CD4-positive, alpha-beta T cell (primary cell): ENCODE results near the gene CLDN11. TPM values are rescaled to one million over a fixed set of nuclear protein-coding genes. Genes with fewer than 3 reads are reported as not detected.

Experiments
- ATAC-seq: fragments of 200-7000 bp; cut with Tn5 transposase; one replicate; pipeline ENCODE4 v1.10.0; 2022; ENCODE audit warnings: mild to moderate bottlenecking; ENCODE audit not compliant: poor library complexity
- CTCF ChIA-PET: fragments of 350-600 bp; sonication (Branson Sonifier 250); formaldehyde crosslinking; loops from one replicate; lab custom pipeline; 2021; ENCODE audit warnings: antibody characterized with exemption, inconsistent platforms; lab: Charles Lee
- POLR2A ChIA-PET: fragments of 350-600 bp; sonication (Branson Sonifier 250); formaldehyde crosslinking; loops from one replicate; lab custom pipeline; 2021; ENCODE audit warnings: antibody characterized with exemption, inconsistent platforms; lab: Charles Lee
- DNase-seq, 14 experiments: peaks; one replicate each; pipeline ENCODE4 v3.0.0-alpha.2; 2013 to 2020; ENCODE audit warnings: mixed read lengths in 2 of 14
- H3K27ac ChIP-seq, 2 donors: one replicate each; pipeline versions ENCODE4 v1.5.1 to v1.7.0; 2013; ENCODE audit warnings: low read length in 2 of 2, low read depth in 1 of 2, mild to moderate bottlenecking in 1 of 2
- H3K27me3 ChIP-seq, 2 experiments: 1 replicate in 1 of 2; 2 replicates in 1 of 2; pipeline versions ENCODE4 v1.6.1 to v1.7.0; 2013; ENCODE audit warnings: low read length in 2 of 2, control low read depth in 1 of 2, mild to moderate bottlenecking in 1 of 2, moderate library complexity in 1 of 2; ENCODE audit not compliant: insufficient read depth in 2 of 2, control insufficient read depth in 1 of 2
- H3K36me3 ChIP-seq: one replicate; pipeline ENCODE4 v1.6.1; 2013; ENCODE audit warnings: low read length, control low read depth; ENCODE audit not compliant: insufficient read depth
- H3K4me1 ChIP-seq: one replicate; pipeline ENCODE4 v1.6.1; 2013; ENCODE audit warnings: low read length, control low read depth; ENCODE audit not compliant: insufficient read depth
- H3K4me3 ChIP-seq: one replicate; pipeline ENCODE4 v1.5.1; 2013; ENCODE audit warnings: mild to moderate bottlenecking, low read length, moderate library complexity
- H3K9me3 ChIP-seq, 2 experiments: 1 replicate in 1 of 2; 2 replicates in 1 of 2; pipeline versions ENCODE4 v1.6.1 to v1.7.0; 2013; ENCODE audit warnings: low read length in 2 of 2, mild to moderate bottlenecking in 2 of 2, control low read depth in 1 of 2, moderate library complexity in 1 of 2; ENCODE audit not compliant: control insufficient read depth in 1 of 2, insufficient read depth in 1 of 2
- H3K27ac Mint-ChIP-seq: one replicate; pipeline ENCODE4 v1.8.0; 2020; ENCODE audit warnings: mixed read lengths
- H3K27me3 Mint-ChIP-seq: one replicate; pipeline ENCODE4 v1.8.0; 2021; ENCODE audit warnings: mixed read lengths
- H3K36me3 Mint-ChIP-seq: one replicate; pipeline ENCODE4 v1.8.0; 2021; ENCODE audit warnings: low read depth, mixed read lengths
- H3K4me1 Mint-ChIP-seq: one replicate; pipeline ENCODE4 v1.8.0; 2021; ENCODE audit warnings: low read depth, mixed read lengths
- H3K4me3 Mint-ChIP-seq: one replicate; pipeline ENCODE4 v1.8.0; 2020; ENCODE audit warnings: mild to moderate bottlenecking, mixed read lengths
- H3K9me3 Mint-ChIP-seq: one replicate; pipeline ENCODE4 v1.8.0; 2020; ENCODE audit warnings: mixed read lengths
- CTCF ChIP-seq: fragments of 200-600 bp; IDR thresholded peaks from one replicate; pipeline ENCODE4 v1.8.0; 2022; ENCODE audit warnings: antibody characterized with exemption, mild to moderate bottlenecking
- intact Hi-C, 2 experiments: fragments of 100-400 bp; cut with DNase I in 1 of 2; cut with micrococcal nuclease in 1 of 2; formaldehyde crosslinking; loops; one replicate each; pipeline versions ENCODE4 v1.15.1 to v1.9.0; 2023 to 2025; cut with DNase I, micrococcal nuclease
- total RNA-seq, 174 experiments: library from RNA in 2 of 174; stranded (reverse) in 2 of 174; gene quantifications; one replicate each; pipeline ENCODE4 v1.2.3 and lab custom pipeline; 2021 to 2026

Gene CLDN11
- total RNA-seq, 2 experiments from 2014 or later: not detected

- DNase-seq: no peak
- H3K9me3 ChIP-seq: no peaks in the 10 kb centered on the region
- no peak overlapping the region for H3K4me3 ChIP-seq
- TF ChIP-seq CTCF: no peak
- H3K4me1 ChIP-seq: peaks cover 23% of the 10 kb centered on the region
- peaks cover 26 to 30% of the 10 kb centered on the region in 2 experiments for H3K27me3 ChIP-seq
- no peaks in the 10 kb centered on the region for H3K36me3 ChIP-seq
- no peak overlapping the region for H3K27ac ChIP-seq
- intact Hi-C loops: no loop called here
- Mint-ChIP-seq H3K9me3 (no peaks in the 10 kb centered on the region), H3K4me1 (peaks cover 12% of the 10 kb centered on the region), H3K36me3 (no peaks in the 10 kb centered on the region), H3K27me3 (peaks cover 50% of the 10 kb centered on the region), H3K4me3 (no peak overlapping the region), H3K27ac (no peak overlapping the region)
- CTCF ChIA-PET: no interaction called here
- POLR2A ChIA-PET: no interaction called here
- ATAC-seq: no peak
These were observed 2.5 kb downstream of the CLDN11 start for GRCh38 chr3:170421111-170421641.

- no peak overlapping the region for H3K4me3 ChIP-seq
- DNase-seq: no peak
- no peak overlapping the region for H3K27ac Mint-ChIP-seq
- intact Hi-C loops: no loop called here
- H3K27me3 ChIP-seq: peaks cover 26 to 30% of the 10 kb centered on the region in 2 experiments
- no peaks in the 10 kb centered on the region for H3K9me3 Mint-ChIP-seq
- H3K27ac ChIP-seq: no peak overlapping the region
- POLR2A ChIA-PET: no interaction called here
- H3K27me3 Mint-ChIP-seq: peaks cover 44% of the 10 kb centered on the region
- TF ChIP-seq CTCF: no peak
- no peaks in the 10 kb centered on the region for H3K36me3 Mint-ChIP-seq
- peaks cover 23% of the 10 kb centered on the region for H3K4me1 ChIP-seq
- no peak for ATAC-seq
- CTCF ChIA-PET: no interaction called here
- peaks cover 12% of the 10 kb centered on the region for H3K4me1 Mint-ChIP-seq
- no peaks in the 10 kb centered on the region for H3K36me3 ChIP-seq
- H3K4me3 Mint-ChIP-seq: no peak overlapping the region
- H3K9me3 ChIP-seq: no peaks in the 10 kb centered on the region
These were observed 3.1 kb downstream of the CLDN11 start for GRCh38 chr3:170421758-170422157.

GRCh38 chr3:170423001-170423615, 4.4 kb downstream of the CLDN11 start:
- H3K4me1 ChIP-seq: peaks cover 23% of the 10 kb centered on the region
- H3K27ac ChIP-seq: no peak overlapping the region
- intact Hi-C loops: no loop called here
- no peak for TF ChIP-seq CTCF
- no peak for ATAC-seq
- Mint-ChIP-seq H3K4me3 (no peak overlapping the region), H3K9me3 (no peaks in the 10 kb centered on the region), H3K36me3 (no peaks in the 10 kb centered on the region), H3K27ac (no peak overlapping the region), H3K4me1 (peaks cover 12% of the 10 kb centered on the region), H3K27me3 (peaks cover 34% of the 10 kb centered on the region)
- no peaks in the 10 kb centered on the region for H3K36me3 ChIP-seq
- no peak for DNase-seq
- POLR2A ChIA-PET: no interaction called here
- H3K4me3 ChIP-seq: no peak overlapping the region
- H3K27me3 ChIP-seq: peaks cover 22 to 27% of the 10 kb centered on the region in 2 experiments
- no peaks in the 10 kb centered on the region for H3K9me3 ChIP-seq
- CTCF ChIA-PET: no interaction called here
